Natural killer cell (primary cell): ENCODE measurements around the gene AKAP1. TPM values are rescaled to one million over a fixed set of nuclear protein-coding genes. Genes with fewer than 3 reads are reported as not detected.

Source experiments
- ATAC-seq, 3 donors: fragments of 150-1000 bp in 2 of 3; fragments of 200-7000 bp in 1 of 3; cut with Tn5 transposase; 1 replicate in 1 of 3; 2 replicates in 2 of 3; pipeline ENCODE4 v1.10.0; 2021; ENCODE audit warnings: mild to moderate bottlenecking in 2 of 3, moderate library complexity in 2 of 3
- DNase-seq, 2 donors: peaks; one replicate each; pipeline versions ENCODE4 v3.0.0 to v3.0.0-alpha.2; 2013 to 2021; ENCODE audit warnings: mixed read lengths in 1 of 2
- H3K27ac ChIP-seq: one replicate; pipeline ENCODE4 v1.5.1; 2013; ENCODE audit warnings: mild to moderate bottlenecking, low read length
- H3K27me3 ChIP-seq: one replicate; pipeline ENCODE4 v1.6.1; 2013; ENCODE audit warnings: low read length; ENCODE audit not compliant: control insufficient read depth, insufficient read depth
- H3K36me3 ChIP-seq: one replicate; pipeline ENCODE4 v1.6.1; 2013; ENCODE audit warnings: low read length; ENCODE audit not compliant: control insufficient read depth, insufficient read depth
- H3K4me1 ChIP-seq: one replicate; pipeline ENCODE4 v1.6.1; 2013; ENCODE audit warnings: low read length; ENCODE audit not compliant: control insufficient read depth, insufficient read depth
- H3K4me3 ChIP-seq: one replicate; pipeline ENCODE4 v1.5.1; 2013; ENCODE audit warnings: low read length
- H3K9me3 ChIP-seq: one replicate; pipeline ENCODE4 v1.6.1; 2013; ENCODE audit warnings: low read length; ENCODE audit not compliant: control insufficient read depth, insufficient read depth
- H3K27ac Mint-ChIP-seq, 2 donors: one replicate each; pipeline ENCODE4 v1.8.0; 2022; ENCODE audit warnings: mild to moderate bottlenecking in 2 of 2, mixed read lengths in 2 of 2, moderate library complexity in 1 of 2
- H3K27me3 Mint-ChIP-seq, 2 donors: one replicate each; pipeline ENCODE4 v1.8.0; 2022; ENCODE audit warnings: low read depth in 2 of 2, mixed read lengths in 2 of 2
- H3K36me3 Mint-ChIP-seq: one replicate; pipeline ENCODE4 v1.8.0; 2022; ENCODE audit warnings: mixed read lengths
- H3K4me1 Mint-ChIP-seq, 2 donors: one replicate each; pipeline ENCODE4 v1.8.0; 2022; ENCODE audit warnings: mixed read lengths in 2 of 2
- H3K4me3 Mint-ChIP-seq: one replicate; pipeline ENCODE4 v1.8.0; 2022; ENCODE audit warnings: mild to moderate bottlenecking, moderate library complexity, mixed read lengths
- H3K9me3 Mint-ChIP-seq, 2 donors: one replicate each; pipeline ENCODE4 v1.8.0; 2022; ENCODE audit warnings: mixed read lengths in 2 of 2
- WGBS: methylation state at CpG from one replicate; pipeline ENCODE4 v1.1.7; 2013; ENCODE audit warnings: missing lambda C conversion rate; ENCODE audit not compliant: insufficient coverage; 5-methylcytosine and 5-hydroxymethylcytosine counted together
- intact Hi-C: fragments of 100-400 bp; cut with micrococcal nuclease; formaldehyde crosslinking; loops from one replicate; pipeline ENCODE4 v1.14.2; 2022
- total RNA-seq, 4 donors: library from RNA; stranded (reverse); fragments of 120-200 nt in 1 of 4; gene quantifications; one replicate each; pipeline versions ENCODE4 v1.2.3 to v1.2.4, GENCODE V29; 2013 to 2022
- TF ChIP-seq, protein P1 (sequence below): fragments of 200-600 bp; IDR thresholded peaks from one replicate; pipeline ENCODE4 v1.8.0; 2022; ENCODE audit warnings: antibody characterized with exemption

The AKAP1 gene
- total RNA-seq, 3 donors from 2014 or later (not counting 1 experiment from before 2014, with no cell fraction given): 9.8 to 15.8 (median 11.4) TPM

- no peaks in the 10 kb centered on the region for H3K36me3 ChIP-seq
- ATAC-seq (no peak), DNase-seq (no peak)
- H3K27ac ChIP-seq: no peak overlapping the region
- Mint-ChIP-seq H3K4me1 (peaks cover 0 to 5% of the 10 kb centered on the region in 2 donors), H3K9me3 (no peaks in the 10 kb centered on the region), H3K36me3 (no peaks in the 10 kb centered on the region), H3K4me3 (no peak overlapping the region), H3K27me3 (peaks cover 3 to 7% of the 10 kb centered on the region in 2 donors), H3K27ac (no peak overlapping the region)
- intact Hi-C loops: loop anchor here (10.0 kb wide), 1 partner anchor 651 kb away; no protein-coding TSS in a partner anchor
- H3K9me3 ChIP-seq: no peaks in the 10 kb centered on the region
- no peaks in the 10 kb centered on the region for H3K27me3 ChIP-seq
- TF ChIP-seq, protein P1, sequence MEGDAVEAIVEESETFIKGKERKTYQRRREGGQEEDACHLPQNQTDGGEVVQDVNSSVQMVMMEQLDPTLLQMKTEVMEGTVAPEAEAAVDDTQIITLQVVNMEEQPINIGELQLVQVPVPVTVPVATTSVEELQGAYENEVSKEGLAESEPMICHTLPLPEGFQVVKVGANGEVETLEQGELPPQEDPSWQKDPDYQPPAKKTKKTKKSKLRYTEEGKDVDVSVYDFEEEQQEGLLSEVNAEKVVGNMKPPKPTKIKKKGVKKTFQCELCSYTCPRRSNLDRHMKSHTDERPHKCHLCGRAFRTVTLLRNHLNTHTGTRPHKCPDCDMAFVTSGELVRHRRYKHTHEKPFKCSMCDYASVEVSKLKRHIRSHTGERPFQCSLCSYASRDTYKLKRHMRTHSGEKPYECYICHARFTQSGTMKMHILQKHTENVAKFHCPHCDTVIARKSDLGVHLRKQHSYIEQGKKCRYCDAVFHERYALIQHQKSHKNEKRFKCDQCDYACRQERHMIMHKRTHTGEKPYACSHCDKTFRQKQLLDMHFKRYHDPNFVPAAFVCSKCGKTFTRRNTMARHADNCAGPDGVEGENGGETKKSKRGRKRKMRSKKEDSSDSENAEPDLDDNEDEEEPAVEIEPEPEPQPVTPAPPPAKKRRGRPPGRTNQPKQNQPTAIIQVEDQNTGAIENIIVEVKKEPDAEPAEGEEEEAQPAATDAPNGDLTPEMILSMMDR: no peak
- H3K4me3 ChIP-seq: no peak overlapping the region
- WGBS: 80% methylated on average over 7 of the region's 7 CpGs
- H3K4me1 ChIP-seq: no peaks in the 10 kb centered on the region
These were observed 48.4 kb downstream of the AKAP1 start for GRCh38 chr17:57133486-57133885.

GRCh38 chr17:57135026-57135788 is 50.2 kb downstream of the AKAP1 start:
- Histone ChIP-seq H3K27ac (no peak overlapping the region), H3K4me1 (no peaks in the 10 kb centered on the region), H3K27me3 (no peaks in the 10 kb centered on the region), H3K4me3 (no peak overlapping the region), H3K36me3 (no peaks in the 10 kb centered on the region), H3K9me3 (no peaks in the 10 kb centered on the region)
- Mint-ChIP-seq H3K9me3 (no peaks in the 10 kb centered on the region), H3K4me3 (no peak overlapping the region), H3K36me3 (no peaks in the 10 kb centered on the region), H3K27me3 (peaks cover 6 to 7% of the 10 kb centered on the region in 2 donors), H3K4me1 (peaks cover 0 to 5% of the 10 kb centered on the region in 2 donors), H3K27ac (no peak overlapping the region)
- 91% methylated on average over 13 of the region's 13 CpGs for WGBS
- intact Hi-C loops: loop anchor here (10.0 kb wide), 1 partner anchor 650 kb away; no protein-coding TSS in a partner anchor
- TF ChIP-seq, protein P1: no peak
- DNase-seq (no peak), ATAC-seq (no peak)

DNA sequence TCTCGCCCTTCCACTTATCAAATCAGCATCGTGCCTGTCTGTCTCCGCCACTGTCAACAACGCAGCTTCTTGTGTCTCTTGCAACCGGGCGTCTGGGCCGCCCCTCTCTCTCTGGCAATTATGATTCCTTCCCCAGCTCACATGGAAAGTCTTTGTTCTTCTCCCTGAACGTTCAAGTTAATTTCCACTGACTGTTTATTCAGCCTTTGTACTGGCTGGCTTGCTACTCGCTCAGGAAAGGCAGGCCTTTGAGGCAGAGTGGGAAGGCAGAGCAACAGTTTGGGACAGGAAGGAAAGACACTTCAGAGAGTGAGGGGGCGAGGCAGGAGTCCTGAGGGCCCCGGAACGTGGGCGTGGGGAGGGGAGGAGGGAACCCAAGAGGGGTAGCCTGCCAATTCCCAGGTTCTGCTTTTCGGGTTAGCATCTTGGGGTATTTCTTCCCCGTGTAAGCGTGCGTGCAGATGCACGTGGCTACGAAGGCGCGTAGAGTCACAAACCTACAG is 50.8 kb downstream of the AKAP1 start:
- no peak for ATAC-seq
- no peaks in the 10 kb centered on the region for H3K4me1 ChIP-seq
- Mint-ChIP-seq H3K4me1 (peaks cover 0 to 5% of the 10 kb centered on the region in 2 donors), H3K36me3 (no peaks in the 10 kb centered on the region), H3K4me3 (no peak overlapping the region), H3K27me3 (peaks cover 6 to 7% of the 10 kb centered on the region in 2 donors), H3K27ac (no peak overlapping the region), H3K9me3 (no peaks in the 10 kb centered on the region)
- TF ChIP-seq, protein P1: no peak
- 32% methylated on average over 21 of the region's 21 CpGs for WGBS
- no peaks in the 10 kb centered on the region for H3K9me3 ChIP-seq
- intact Hi-C loops: loop anchor here (10.0 kb wide), 1 partner anchor 649 kb away; no protein-coding TSS in a partner anchor
- no peak overlapping the region for H3K27ac ChIP-seq
- no peak overlapping the region for H3K4me3 ChIP-seq
- no peaks in the 10 kb centered on the region for H3K27me3 ChIP-seq
- no peak for DNase-seq
- no peaks in the 10 kb centered on the region for H3K36me3 ChIP-seq
